Small intestine (tissue), 16 donors: ENCODE data around the gene SNAP23. TPM values are rescaled to one million over a fixed set of nuclear protein-coding genes. Genes with fewer than 3 reads are reported as not detected.

Source experiments
- DNase-seq, 2 donors: peaks; one replicate each; pipeline versions ENCODE4 v3.0.0 to v3.0.0-alpha.2; 2013
- FAIRE-seq: peaks from 2 replicates; lab custom pipeline; 2012; peaks lifted over from hg19 to GRCh38; lab: Jason Lieb, UNC
- H3K27ac ChIP-seq, 3 donors: one replicate each; pipeline ENCODE4 v1.5.1; 2013; ENCODE audit warnings: low read length in 2 of 3, mild to moderate bottlenecking in 2 of 3, control low read depth in 1 of 3, inconsistent platforms in 1 of 3, low read depth in 1 of 3, moderate library complexity in 1 of 3
- H3K27me3 ChIP-seq, 3 donors: one replicate each; pipeline ENCODE4 v1.6.1; 2013; ENCODE audit warnings: low read length in 3 of 3, inconsistent platforms in 1 of 3; ENCODE audit not compliant: control insufficient read depth in 3 of 3, insufficient read depth in 3 of 3
- H3K36me3 ChIP-seq, 3 donors: one replicate each; pipeline ENCODE4 v1.6.1; 2013; ENCODE audit warnings: low read length in 3 of 3, inconsistent platforms in 1 of 3, low read depth in 1 of 3, mild to moderate bottlenecking in 1 of 3, moderate library complexity in 1 of 3; ENCODE audit not compliant: control insufficient read depth in 3 of 3, insufficient read depth in 2 of 3
- H3K4me1 ChIP-seq, 3 donors: one replicate each; pipeline ENCODE4 v1.6.1; 2013; ENCODE audit warnings: low read length in 2 of 3, inconsistent platforms in 1 of 3, low read depth in 1 of 3, mild to moderate bottlenecking in 1 of 3, moderate library complexity in 1 of 3; ENCODE audit not compliant: control insufficient read depth in 3 of 3, insufficient read depth in 2 of 3
- H3K4me3 ChIP-seq, 3 donors: one replicate each; pipeline ENCODE4 v1.5.1; 2013; ENCODE audit warnings: low read length in 3 of 3, control low read depth in 1 of 3, inconsistent platforms in 1 of 3, low read depth in 1 of 3, mild to moderate bottlenecking in 1 of 3, moderate library complexity in 1 of 3
- H3K9me3 ChIP-seq, 2 donors: one replicate each; pipeline ENCODE4 v1.6.1; 2013; ENCODE audit warnings: low read depth in 1 of 2, low read length in 1 of 2; ENCODE audit not compliant: control insufficient read depth in 2 of 2, insufficient read depth in 1 of 2
- WGBS, 3 donors: extraction: QIAGEN DNeasy Blood & Tissue Kit; methylation state at CpG; one replicate each; pipeline ENCODE4 v1.1.7; 2013; 5-methylcytosine and 5-hydroxymethylcytosine counted together
- long read RNA-seq, 10 donors: transcript quantifications; one replicate each; lab custom pipeline, GENCODE V29; 2026
- polyA plus RNA-seq, 4 donors: library from polyadenylated mRNA; stranded (reverse) in 3 of 4; unstranded in 1 of 4; fragments of 200-250 nt in 3 of 4; fragments of 120-200 nt in 1 of 4; gene quantifications; one replicate each; pipeline versions ENCODE4 v1.2.1 to v1.2.3, GENCODE V29; 2013
- donor health status: healthy with polysubstance abuse.
- donor health status: control.
- donor health status: control.
- donor health status: Bipolar disorder and iron deficiency.
- donor health status: healthy.

Gene SNAP23
- polyA plus RNA-seq = 100 to 1,000 TPM in 2 of 4 donors, 10 to 100 TPM in 2; 39.6 to 163 (median 113) TPM
- long read RNA-seq, donor 1 = 0 reads
- long read RNA-seq, donor 2, transcript SNAP23-201 (8 exons, 2,687 nt) = major isoform, 18 of 27 reads
- long read RNA-seq, donor 2, partial matches to known transcripts = 8 of 27 reads
- long read RNA-seq, donor 2, other reads (novel, unspliced or antisense) = 0 of 27 reads
- long read RNA-seq, donor 3, transcript SNAP23-201 (8 exons, 2,687 nt) = major isoform, 7 of 29 reads
- long read RNA-seq, donor 3, partial matches to known transcripts = 21 of 29 reads
- long read RNA-seq, donor 3, other reads (novel, unspliced or antisense) = 0 of 29 reads
- long read RNA-seq, donor 4 = 0 reads
- long read RNA-seq, donor 5, transcript SNAP23-201 (8 exons, 2,687 nt) = major isoform, 6 of 11 reads
- long read RNA-seq, donor 5, partial matches to known transcripts = 5 of 11 reads
- long read RNA-seq, donor 5, other reads (novel, unspliced or antisense) = 0 of 11 reads
- long read RNA-seq, donor 6, transcript SNAP23-201 (8 exons, 2,687 nt) = major isoform, 37 of 74 reads
- long read RNA-seq, donor 6, partial matches to known transcripts = 36 of 74 reads
- long read RNA-seq, donor 6, other reads (novel, unspliced or antisense) = 0 of 74 reads
- long read RNA-seq, donor 7, transcript SNAP23-205 (3 exons, 862 nt) = minor isoform, 7 of 31 reads
- long read RNA-seq, donor 7, transcript SNAP23-201 (8 exons, 2,687 nt) = major isoform, 18 of 31 reads
- long read RNA-seq, donor 7, partial matches to known transcripts = 0 of 31 reads
- long read RNA-seq, donor 7, other reads (novel, unspliced or antisense) = 6 of 31 reads
- long read RNA-seq, donor 8 = 0 reads
- long read RNA-seq, donor 9, transcript SNAP23-201 (8 exons, 2,687 nt) = major isoform, 10 of 10 reads
- long read RNA-seq, donor 9, partial matches to known transcripts = 0 of 10 reads
- long read RNA-seq, donor 9, other reads (novel, unspliced or antisense) = 0 of 10 reads
- long read RNA-seq, donor 10, transcript SNAP23-201 (8 exons, 2,687 nt) = major isoform, 22 of 68 reads
- long read RNA-seq, donor 10, partial matches to known transcripts = 44 of 68 reads
- long read RNA-seq, donor 10, other reads (novel, unspliced or antisense) = 0 of 68 reads

DNA sequence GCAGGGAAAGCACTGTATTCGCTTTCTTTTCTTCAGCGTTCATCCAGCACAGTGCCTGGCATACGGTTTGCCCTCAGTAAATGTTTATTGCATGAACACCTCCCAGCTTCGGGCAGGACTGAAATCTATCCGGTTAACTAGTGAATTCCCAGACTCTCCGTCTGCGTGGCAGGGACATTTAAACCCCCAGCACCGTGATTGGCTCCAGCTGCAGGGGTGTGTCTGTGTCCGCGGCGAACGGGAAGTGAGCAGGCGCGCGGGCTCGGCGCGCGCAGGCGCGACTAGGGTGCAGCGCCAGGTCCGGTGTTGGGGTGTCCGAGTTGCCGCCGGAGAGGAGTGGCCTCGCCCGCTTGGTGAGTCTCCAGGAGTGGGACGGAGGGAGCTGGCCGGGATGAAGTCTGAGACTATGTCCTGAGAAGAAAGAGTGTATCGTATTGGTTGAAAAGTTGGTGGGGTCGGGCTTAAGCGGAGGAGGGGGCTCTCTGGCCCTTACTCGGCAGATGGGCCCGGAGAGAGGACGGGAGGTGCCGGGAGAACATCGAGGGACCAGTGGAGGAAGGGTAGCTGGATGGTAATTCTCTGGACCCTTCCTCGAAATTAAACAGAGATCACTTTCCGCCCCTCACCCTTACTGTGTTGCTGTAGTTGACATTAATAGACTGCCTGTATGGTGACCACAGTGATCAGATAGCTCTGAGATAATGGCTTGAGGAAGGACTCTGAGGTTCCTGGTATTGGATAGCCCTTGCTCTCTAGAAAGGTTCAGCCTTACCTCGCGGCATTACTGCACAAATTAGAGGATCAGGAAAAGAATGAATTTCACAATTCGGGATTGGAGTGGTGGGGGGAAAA is at the start of gene SNAP23:
Gene SNAP23, plus strand, starts transcription at position 274 of the 852 bp plus-strand sequence. CDS start 16,213 bp downstream, outside the sequence.
- Histone ChIP-seq H3K36me3 (peaks cover 0 to 11% (median 0%) of the 10 kb centered on the region in 3 donors), H3K9me3 (no peaks in the 10 kb centered on the region), H3K4me1 (peaks cover 8 to 32% (median 8%) of the 10 kb centered on the region in 3 donors), H3K27me3 (no peaks in the 10 kb centered on the region), H3K4me3 (peak within 1 kb of the TSS; percentile 68 to 76 (median 71)), H3K27ac (peak within 1 kb of the TSS; percentile 87 to 95 (median 90))
- FAIRE-seq (no peak), DNase-seq (peak; percentile 97 to 98)
- 0% methylated on average over 43 of the region's 43 CpGs for WGBS, 3 donors

DNA sequence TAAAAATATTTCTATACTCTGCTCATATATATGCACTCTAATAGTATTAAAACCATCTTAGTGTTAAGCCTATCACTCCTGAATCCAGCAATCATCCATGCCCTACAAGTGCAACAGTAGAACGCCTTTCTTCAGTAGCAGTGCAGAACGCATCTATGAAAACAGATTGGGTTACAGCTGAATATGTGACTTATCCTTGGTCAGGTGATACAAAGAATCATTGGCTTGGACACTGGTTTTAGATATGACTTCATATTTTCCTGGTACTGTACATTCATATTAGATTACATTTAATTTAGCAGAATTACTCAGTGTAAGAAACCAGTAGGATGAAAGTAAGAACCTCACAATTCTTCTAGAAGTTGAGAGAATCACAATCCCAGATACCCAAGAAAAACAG is 47.8 kb upstream of the SNAP23 start:
- DNase-seq = no peak
- Histone ChIP-seq H3K27ac (no peak overlapping the region), H3K4me1 (no peaks in the 10 kb centered on the region), H3K27me3 (no peaks in the 10 kb centered on the region), H3K36me3 (peaks cover 21 to 51% (median 23%) of the 10 kb centered on the region in 3 donors), H3K4me3 (no peak overlapping the region), H3K9me3 (no peaks in the 10 kb centered on the region)
- WGBS, 3 donors = 96 to 97% (median 97%) methylated on average over 2 of the region's 2 CpGs
- no peak for FAIRE-seq

DNA sequence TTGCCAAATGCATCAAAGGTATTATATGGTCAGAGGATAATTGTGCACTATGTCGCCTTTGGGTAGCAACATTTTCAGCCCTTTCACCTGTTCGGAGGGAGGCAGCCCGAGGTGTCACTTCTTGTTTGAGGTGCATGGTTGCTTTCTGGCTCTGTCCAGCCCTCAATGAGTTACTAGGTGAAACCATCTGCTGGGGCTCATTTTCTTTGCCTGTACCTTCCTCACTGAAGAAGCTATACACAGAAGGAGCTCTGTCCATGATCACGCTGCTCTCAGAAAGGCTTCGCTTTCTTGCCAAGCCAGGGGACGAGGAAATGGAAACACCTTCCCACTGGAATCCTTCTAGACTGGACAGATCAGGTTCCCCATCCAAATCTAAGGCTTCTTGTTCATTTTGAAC is 47.2 kb upstream of the SNAP23 start:
- DNase-seq = no peak
- 94 to 98% (median 97%) methylated on average over 6 of the region's 6 CpGs for WGBS, 3 donors
- no peak for FAIRE-seq
- Histone ChIP-seq H3K36me3 (peaks cover 21 to 46% (median 22%) of the 10 kb centered on the region in 3 donors), H3K4me1 (no peaks in the 10 kb centered on the region), H3K4me3 (no peak overlapping the region), H3K27me3 (no peaks in the 10 kb centered on the region), H3K9me3 (no peaks in the 10 kb centered on the region), H3K27ac (no peak overlapping the region)

DNA sequence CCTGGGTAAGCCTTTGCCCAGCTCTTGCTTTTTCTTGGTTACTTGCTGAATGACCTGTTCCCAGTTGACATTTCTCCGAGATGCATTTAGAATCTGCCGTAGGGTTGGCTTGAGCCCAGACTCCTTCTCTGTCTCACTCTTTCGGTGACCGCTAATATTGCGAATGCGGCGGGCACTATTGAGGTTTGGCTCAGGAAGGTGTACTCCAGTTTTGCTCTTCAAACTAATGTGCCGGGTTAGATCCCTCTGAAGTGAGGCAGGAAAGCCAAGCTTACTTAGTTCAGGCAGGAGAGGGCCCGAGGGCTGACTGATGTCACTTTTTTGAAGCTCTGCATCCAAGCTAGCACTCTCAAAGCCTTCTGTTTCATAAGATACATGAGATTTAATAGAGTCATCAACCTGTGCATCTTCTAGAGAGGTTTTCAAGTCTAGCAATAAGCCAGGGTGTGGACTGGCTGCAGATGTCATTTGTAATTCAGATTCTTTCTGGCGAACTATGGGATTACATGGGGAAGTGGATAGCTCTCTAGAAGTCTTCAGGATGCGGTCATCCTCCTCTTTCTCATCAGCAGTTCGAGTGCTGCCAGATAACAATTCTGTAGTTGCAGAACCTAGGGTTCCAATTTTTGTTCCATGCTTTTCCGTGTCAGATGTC is 45.5 kb upstream of the SNAP23 start:
- Histone ChIP-seq H3K36me3 (peaks cover 17 to 37% (median 21%) of the 10 kb centered on the region in 3 donors), H3K4me3 (no peak overlapping the region), H3K27me3 (no peaks in the 10 kb centered on the region), H3K4me1 (no peaks in the 10 kb centered on the region), H3K27ac (no peak overlapping the region), H3K9me3 (no peaks in the 10 kb centered on the region)
- WGBS, 3 donors = 95 to 97% (median 96%) methylated on average over 13 of the region's 13 CpGs
- FAIRE-seq (no peak), DNase-seq (no peak)

DNA sequence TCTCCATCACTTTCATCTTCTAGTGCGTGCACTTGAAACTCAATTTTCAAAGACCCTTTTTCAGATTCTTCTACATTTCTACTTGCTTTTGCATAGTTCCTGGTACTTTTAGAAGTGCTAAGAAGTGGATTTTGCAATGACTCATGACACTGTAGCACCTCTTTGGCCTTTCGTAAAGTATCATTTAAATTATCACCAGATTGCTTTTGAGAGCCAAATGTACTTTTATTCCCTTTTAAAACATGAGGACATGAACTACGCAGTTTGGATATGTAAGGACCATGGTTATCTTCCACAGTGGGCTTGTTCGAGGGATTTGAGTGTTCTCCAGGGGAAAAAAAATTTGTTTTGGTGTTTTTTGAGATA is 45.0 kb upstream of the SNAP23 start:
- FAIRE-seq (no peak), DNase-seq (no peak)
- peaks cover 17 to 37% (median 22%) of the 10 kb centered on the region in 3 donors for H3K36me3 ChIP-seq
- H3K9me3 ChIP-seq = no peaks in the 10 kb centered on the region
- no peak overlapping the region for H3K27ac ChIP-seq
- WGBS, 3 donors = 93 to 97% (median 97%) methylated on average over 4 of the region's 4 CpGs
- no peak overlapping the region for H3K4me3 ChIP-seq
- no peaks in the 10 kb centered on the region for H3K4me1 ChIP-seq
- H3K27me3 ChIP-seq = no peaks in the 10 kb centered on the region

DNA sequence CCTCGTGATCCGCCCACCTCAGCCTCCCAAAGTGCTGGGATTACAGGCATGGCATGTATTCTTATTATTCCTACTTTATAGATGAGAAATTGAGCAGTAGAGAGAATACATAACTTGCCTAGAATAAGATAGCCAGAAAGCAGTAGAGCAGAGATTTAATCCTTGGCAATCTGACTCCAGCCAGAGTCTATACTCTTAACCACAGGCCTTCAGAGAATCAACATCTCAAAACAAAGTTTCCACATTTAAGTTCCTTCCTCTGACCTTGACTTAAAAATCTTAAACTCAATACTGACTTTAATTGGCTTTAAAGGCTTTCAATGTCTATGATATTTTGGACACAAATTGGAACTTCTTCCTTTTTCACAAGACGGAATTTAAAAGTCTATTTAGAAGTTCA is 41.6 kb upstream of the SNAP23 start:
- H3K27ac ChIP-seq = no peak overlapping the region
- no peak overlapping the region for H3K4me3 ChIP-seq
- H3K27me3 ChIP-seq = no peaks in the 10 kb centered on the region
- H3K36me3 ChIP-seq = peaks cover 10 to 21% (median 12%) of the 10 kb centered on the region in 3 donors
- no peaks in the 10 kb centered on the region for H3K9me3 ChIP-seq
- FAIRE-seq (no peak), DNase-seq (no peak)
- 90 to 97% (median 96%) methylated on average over 3 of the region's 3 CpGs for WGBS, 3 donors
- H3K4me1 ChIP-seq = peaks cover 0 to 3% (median 0%) of the 10 kb centered on the region in 3 donors

DNA sequence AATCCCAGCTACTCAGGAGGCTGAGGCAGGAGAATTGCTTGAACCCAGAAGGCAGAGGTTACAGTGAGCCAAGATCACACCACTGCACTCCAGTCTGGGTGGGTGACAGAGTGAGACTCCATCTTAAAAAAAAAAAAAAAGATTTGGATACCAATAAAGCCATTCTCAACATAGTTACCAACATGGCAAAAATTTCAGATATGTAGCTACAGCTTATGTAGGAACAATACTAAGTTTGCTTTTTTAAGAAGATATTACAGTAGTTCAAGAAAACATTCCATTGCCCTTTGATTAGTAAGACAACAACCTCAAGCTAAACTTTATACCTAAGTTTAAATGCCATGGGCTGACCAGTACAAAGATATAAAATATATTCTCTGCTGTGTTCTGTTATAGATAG is 38.9 kb upstream of the SNAP23 start:
- Histone ChIP-seq H3K4me1 (peaks cover 0 to 3% (median 0%) of the 10 kb centered on the region in 3 donors), H3K27ac (peak overlapping the region in 1 of 3 donors; percentile 24), H3K9me3 (no peaks in the 10 kb centered on the region), H3K36me3 (peaks cover 2 to 12% (median 4%) of the 10 kb centered on the region in 3 donors), H3K27me3 (no peaks in the 10 kb centered on the region), H3K4me3 (no peak overlapping the region)
- DNase-seq = no peak
- FAIRE-seq = no peak
